ENCODE results near the gene TCN1. TPM values are rescaled to one million over a fixed set of nuclear protein-coding genes. Genes with fewer than 3 reads are reported as not detected.

Gene TCN1
- total RNA-seq, 1 donor from 2014 or later, result not detected

GRCh38 chr11:59872076-59872475 lies 5.8 kb upstream of the TCN1 start:
- H3K27ac Mint-ChIP-seq, result no peak overlapping the region

GRCh38 chr11:59867946-59868345 lies 1.7 kb upstream of the TCN1 start:
- Histone ChIP-seq H3K4me3 (no peak overlapping the region), H2AFZ (replicated peaks) (no peak overlapping the region), H3K79me2 (ENCODE audit: low read depth) (no peaks in the 10 kb centered on the region), H4K20me1 (ENCODE audit: low read depth) (no peaks in the 10 kb centered on the region), H3K4me1 (no peaks in the 10 kb centered on the region), H3K9ac (no peak overlapping the region), H3K4me2 (no peak overlapping the region), H3K36me3 (no peaks in the 10 kb centered on the region), H3K27ac (no peak overlapping the region), H3F3A (ENCODE audit: low read depth) (no peaks in the 10 kb centered on the region), H3K27me3 (no peaks in the 10 kb centered on the region), H3K9me3 (ENCODE audit: low read depth) (no peaks in the 10 kb centered on the region)
- TF ChIP-seq CTCF (IDR thresholded peaks at IDR 0.05), result no peak
- no peak for TF ChIP-seq EZH2 (IDR thresholded peaks at IDR 0.05)
- no peak for TF ChIP-seq EZH2phosphoT487 (IDR thresholded peaks at IDR 0.05)
- Mint-ChIP-seq H3K36me3 (no peaks in the 10 kb centered on the region), H3K4me1 (no peaks in the 10 kb centered on the region), H3K9me3 (peaks cover 4% of the 10 kb centered on the region), H3K27me3 (ENCODE audit: insufficient read depth, low read depth) (no peaks in the 10 kb centered on the region), H3K27ac (no peak overlapping the region), H3K4me3 (no peak overlapping the region)
- no peak for DNase-seq (ENCODE audit: low spot score)

More at GRCh38 chr11:59872076-59872475, 5.8 kb upstream of the TCN1 start:
- Histone ChIP-seq H3K4me3 (no peak overlapping the region), H3K79me2 (ENCODE audit: low read depth) (no peaks in the 10 kb centered on the region), H3K27me3 (no peaks in the 10 kb centered on the region), H4K20me1 (ENCODE audit: low read depth) (no peaks in the 10 kb centered on the region), H3F3A (ENCODE audit: low read depth) (no peaks in the 10 kb centered on the region), H3K27ac (no peak overlapping the region), H3K4me1 (no peaks in the 10 kb centered on the region), H2AFZ (replicated peaks) (no peak overlapping the region), H3K9ac (no peak overlapping the region), H3K36me3 (no peaks in the 10 kb centered on the region), H3K9me3 (ENCODE audit: low read depth) (no peaks in the 10 kb centered on the region), H3K4me2 (no peak overlapping the region)
- peaks cover 4% of the 10 kb centered on the region for H3K9me3 Mint-ChIP-seq
- no peaks in the 10 kb centered on the region for H3K36me3 Mint-ChIP-seq
- no peak for DNase-seq (ENCODE audit: low spot score)
- H3K27me3 Mint-ChIP-seq (ENCODE audit: insufficient read depth, low read depth), result peaks cover 4% of the 10 kb centered on the region
- TF ChIP-seq EZH2phosphoT487 (IDR thresholded peaks at IDR 0.05) (no peak), CTCF (IDR thresholded peaks at IDR 0.05) (no peak), EZH2 (IDR thresholded peaks at IDR 0.05) (no peak)
- H3K4me3 Mint-ChIP-seq, result no peak overlapping the region
- no peaks in the 10 kb centered on the region for H3K4me1 Mint-ChIP-seq

- no peak for DNase-seq (ENCODE audit: low spot score)
- Mint-ChIP-seq H3K9me3 (peaks cover 4% of the 10 kb centered on the region), H3K36me3 (no peaks in the 10 kb centered on the region), H3K4me1 (no peaks in the 10 kb centered on the region), H3K27me3 (ENCODE audit: insufficient read depth, low read depth) (no peaks in the 10 kb centered on the region), H3K4me3 (no peak overlapping the region), H3K27ac (no peak overlapping the region)
- H3K4me2 ChIP-seq, result no peak overlapping the region
- H3K79me2 ChIP-seq (ENCODE audit: low read depth), result no peaks in the 10 kb centered on the region
- no peak overlapping the region for H2AFZ ChIP-seq (replicated peaks)
- H3K9ac ChIP-seq, result no peak overlapping the region
- TF ChIP-seq EZH2 (IDR thresholded peaks at IDR 0.05) (no peak), EZH2phosphoT487 (IDR thresholded peaks at IDR 0.05) (no peak), CTCF (IDR thresholded peaks at IDR 0.05) (no peak)
- no peaks in the 10 kb centered on the region for H3K4me1 ChIP-seq
- H3K27ac ChIP-seq, result no peak overlapping the region
- H3K27me3 ChIP-seq, result no peaks in the 10 kb centered on the region
- H3K4me3 ChIP-seq, result no peak overlapping the region
- H4K20me1 ChIP-seq (ENCODE audit: low read depth), result no peaks in the 10 kb centered on the region
- no peaks in the 10 kb centered on the region for H3K9me3 ChIP-seq (ENCODE audit: low read depth)
- H3F3A ChIP-seq (ENCODE audit: low read depth), result no peaks in the 10 kb centered on the region
- no peaks in the 10 kb centered on the region for H3K36me3 ChIP-seq
Measured at GRCh38 chr11:59866836-59867235, 549 bp upstream of the TCN1 start.
